ENCODE measurements around the gene EIF1. TPM values are rescaled to one million over a fixed set of nuclear protein-coding genes. Genes with fewer than 3 reads are reported as not detected.

EIF1 gene
- total RNA-seq, 1 donor = 85.5 TPM

DNA sequence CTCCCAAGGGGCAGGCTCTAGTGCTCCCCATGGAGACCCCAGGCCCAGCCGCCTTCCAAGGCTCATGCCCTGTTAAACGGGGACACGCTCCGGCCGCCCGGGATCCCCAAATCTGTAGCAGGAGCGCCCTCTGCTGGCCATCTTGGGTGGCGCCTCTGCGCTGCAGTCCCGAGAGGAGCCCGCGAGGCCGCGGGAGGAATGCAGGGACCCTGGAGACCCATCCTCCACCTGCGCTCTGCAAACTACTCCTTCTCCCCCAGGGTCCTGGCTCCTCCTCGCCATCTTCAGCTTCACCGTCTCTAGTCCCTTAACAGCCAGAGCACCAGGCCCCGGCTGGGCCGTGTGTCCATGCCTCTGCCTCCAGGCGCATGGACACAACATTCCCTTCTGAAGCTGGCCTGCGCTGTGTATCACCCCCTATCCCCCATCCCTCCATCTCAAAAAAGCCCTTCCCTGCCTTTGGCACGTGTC is 40.7 kb upstream of the EIF1 start:
- TF ChIP-seq, protein P1, sequence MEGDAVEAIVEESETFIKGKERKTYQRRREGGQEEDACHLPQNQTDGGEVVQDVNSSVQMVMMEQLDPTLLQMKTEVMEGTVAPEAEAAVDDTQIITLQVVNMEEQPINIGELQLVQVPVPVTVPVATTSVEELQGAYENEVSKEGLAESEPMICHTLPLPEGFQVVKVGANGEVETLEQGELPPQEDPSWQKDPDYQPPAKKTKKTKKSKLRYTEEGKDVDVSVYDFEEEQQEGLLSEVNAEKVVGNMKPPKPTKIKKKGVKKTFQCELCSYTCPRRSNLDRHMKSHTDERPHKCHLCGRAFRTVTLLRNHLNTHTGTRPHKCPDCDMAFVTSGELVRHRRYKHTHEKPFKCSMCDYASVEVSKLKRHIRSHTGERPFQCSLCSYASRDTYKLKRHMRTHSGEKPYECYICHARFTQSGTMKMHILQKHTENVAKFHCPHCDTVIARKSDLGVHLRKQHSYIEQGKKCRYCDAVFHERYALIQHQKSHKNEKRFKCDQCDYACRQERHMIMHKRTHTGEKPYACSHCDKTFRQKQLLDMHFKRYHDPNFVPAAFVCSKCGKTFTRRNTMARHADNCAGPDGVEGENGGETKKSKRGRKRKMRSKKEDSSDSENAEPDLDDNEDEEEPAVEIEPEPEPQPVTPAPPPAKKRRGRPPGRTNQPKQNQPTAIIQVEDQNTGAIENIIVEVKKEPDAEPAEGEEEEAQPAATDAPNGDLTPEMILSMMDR (IDR thresholded peaks at IDR 0.05; ENCODE audit: insufficient read depth, low read depth, low read length) = peak; percentile 85
- H3K4me3 ChIP-seq (ENCODE audit: low read depth, low read length) = peak overlapping the region; percentile 52
- peak; percentile 62 for DNase-seq (ENCODE audit: low read depth)

DNA sequence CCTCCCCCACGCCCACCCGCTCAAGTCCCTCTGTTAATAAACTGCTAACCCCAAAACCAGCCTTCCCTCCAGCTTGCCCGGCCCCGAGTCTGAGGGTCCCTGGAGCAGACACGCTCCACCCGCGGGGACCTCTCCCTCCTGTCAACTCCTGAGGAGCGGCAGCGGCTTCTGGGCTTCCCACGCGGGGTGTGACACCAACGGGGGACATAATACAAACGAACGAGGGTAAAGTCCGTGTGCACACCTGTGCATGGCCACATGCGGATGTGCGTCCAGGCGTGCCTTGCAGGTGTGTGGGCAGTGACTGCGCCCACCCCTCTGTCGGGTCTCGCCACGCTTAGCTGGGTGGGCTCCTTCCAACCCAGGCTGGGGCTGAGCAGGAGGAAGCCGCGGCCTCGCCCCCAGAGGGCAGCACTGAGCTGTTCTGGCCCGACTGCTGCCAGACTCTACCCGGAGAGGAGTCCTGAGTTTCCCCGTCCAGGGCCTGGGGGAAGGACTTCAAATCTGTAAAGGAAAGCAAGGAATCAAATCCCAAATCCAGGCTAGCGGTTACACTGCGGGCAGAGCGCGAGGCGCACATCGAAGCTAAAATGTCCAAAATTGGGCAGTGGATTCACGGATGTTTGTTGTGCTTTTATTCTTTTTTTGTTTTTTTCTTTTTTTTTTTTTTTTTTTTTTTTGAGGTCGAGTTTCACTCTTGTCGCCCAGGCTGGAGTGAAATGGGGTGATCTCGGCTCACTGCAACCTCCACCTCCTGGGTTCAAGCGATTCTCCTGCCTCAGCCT is 40.1 kb upstream of the EIF1 start:
- peak; percentile 83 for DNase-seq (ENCODE audit: low read depth)
- TF ChIP-seq, protein P1 (IDR thresholded peaks at IDR 0.05; ENCODE audit: insufficient read depth, low read depth, low read length) = peak; percentile 93
- H3K4me3 ChIP-seq (ENCODE audit: low read depth, low read length) = peak overlapping the region; percentile 52

GRCh38 chr17:41649923-41650519 is 38.7 kb upstream of the EIF1 start:
- H3K4me3 ChIP-seq (ENCODE audit: low read depth, low read length) = no peak overlapping the region
- DNase-seq (ENCODE audit: low read depth) = no peak
- TF ChIP-seq, protein P1 (IDR thresholded peaks at IDR 0.05; ENCODE audit: insufficient read depth, low read depth, low read length) = no peak

GRCh38 chr17:41650794-41651624 is 37.7 kb upstream of the EIF1 start:
- no peak overlapping the region for H3K4me3 ChIP-seq (ENCODE audit: low read depth, low read length)
- DNase-seq (ENCODE audit: low read depth) = no peak
- TF ChIP-seq, protein P1 (IDR thresholded peaks at IDR 0.05; ENCODE audit: insufficient read depth, low read depth, low read length) = no peak

GRCh38 chr17:41651625-41652460 is 36.8 kb upstream of the EIF1 start:
- TF ChIP-seq, protein P1 (IDR thresholded peaks at IDR 0.05; ENCODE audit: insufficient read depth, low read depth, low read length) = no peak
- H3K4me3 ChIP-seq (ENCODE audit: low read depth, low read length) = no peak overlapping the region
- DNase-seq (ENCODE audit: low read depth) = no peak

- DNase-seq (ENCODE audit: low read depth) = no peak
- no peak overlapping the region for H3K4me3 ChIP-seq (ENCODE audit: low read depth, low read length)
- TF ChIP-seq, protein P1 (IDR thresholded peaks at IDR 0.05; ENCODE audit: insufficient read depth, low read depth, low read length) = no peak
Measured at GRCh38 chr17:41652461-41652970, 36.2 kb upstream of the EIF1 start.
